Measurements from ENCODE around the gene TIMP2. TPM values are rescaled to one million over a fixed set of nuclear protein-coding genes. Genes with fewer than 3 reads are reported as not detected.
A peak's percentile ranks its signal among the peaks of the same experiment; 100 is the strongest.
"Not testable (repeated sequence)": the region's sequence is repeated elsewhere in the genome, so short reads cannot be mapped to it uniquely, and the experiment has no call there.

Gene TIMP2
- total RNA-seq, 2 donors from 2014 or later: 99.1 to 158 TPM

DNA sequence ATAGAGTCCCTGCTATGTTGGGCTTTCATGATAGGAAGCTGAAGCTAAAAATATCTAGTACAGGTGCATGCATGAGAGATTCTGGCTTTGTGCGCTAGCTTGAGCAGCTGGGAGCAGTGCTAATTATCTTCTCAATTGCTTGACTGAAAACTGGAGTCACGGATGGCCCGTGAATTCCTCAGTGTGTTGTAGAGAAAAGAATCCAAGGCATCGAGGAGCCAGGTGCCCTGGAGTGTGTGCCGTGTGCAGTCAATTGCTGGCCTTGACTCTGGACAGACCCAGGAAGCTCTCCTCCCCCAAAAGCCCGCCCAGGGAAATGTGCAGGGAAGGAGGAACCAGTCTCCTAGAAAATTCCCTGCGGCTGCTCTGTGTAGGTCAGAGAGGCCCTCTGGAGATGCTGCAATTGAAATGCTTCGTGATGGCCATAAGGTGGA is 40.3 kb upstream of the TIMP2 start:
- Histone ChIP-seq H3K36me3 (peaks cover 5% of the 10 kb centered on the region), H3K4me1 (peaks cover 0 to 18% of the 10 kb centered on the region in 2 donors), H3K4me3 (no peak overlapping the region), H3K9me3 (no peaks in the 10 kb centered on the region), H3K27ac (no peak overlapping the region), H3K27me3 (no peaks in the 10 kb centered on the region)
- TF ChIP-seq, protein P1, sequence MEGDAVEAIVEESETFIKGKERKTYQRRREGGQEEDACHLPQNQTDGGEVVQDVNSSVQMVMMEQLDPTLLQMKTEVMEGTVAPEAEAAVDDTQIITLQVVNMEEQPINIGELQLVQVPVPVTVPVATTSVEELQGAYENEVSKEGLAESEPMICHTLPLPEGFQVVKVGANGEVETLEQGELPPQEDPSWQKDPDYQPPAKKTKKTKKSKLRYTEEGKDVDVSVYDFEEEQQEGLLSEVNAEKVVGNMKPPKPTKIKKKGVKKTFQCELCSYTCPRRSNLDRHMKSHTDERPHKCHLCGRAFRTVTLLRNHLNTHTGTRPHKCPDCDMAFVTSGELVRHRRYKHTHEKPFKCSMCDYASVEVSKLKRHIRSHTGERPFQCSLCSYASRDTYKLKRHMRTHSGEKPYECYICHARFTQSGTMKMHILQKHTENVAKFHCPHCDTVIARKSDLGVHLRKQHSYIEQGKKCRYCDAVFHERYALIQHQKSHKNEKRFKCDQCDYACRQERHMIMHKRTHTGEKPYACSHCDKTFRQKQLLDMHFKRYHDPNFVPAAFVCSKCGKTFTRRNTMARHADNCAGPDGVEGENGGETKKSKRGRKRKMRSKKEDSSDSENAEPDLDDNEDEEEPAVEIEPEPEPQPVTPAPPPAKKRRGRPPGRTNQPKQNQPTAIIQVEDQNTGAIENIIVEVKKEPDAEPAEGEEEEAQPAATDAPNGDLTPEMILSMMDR (IDR thresholded peaks at IDR 0.05): no peak
- DNase-seq (ENCODE audit: low spot score): no peak

GRCh38 chr17:78963378-78963777 is 38.2 kb upstream of the TIMP2 start:
- Histone ChIP-seq H3K4me1 (peaks cover 0 to 12% of the 10 kb centered on the region in 2 donors), H3K27me3 (no peaks in the 10 kb centered on the region), H3K4me3 (no peak overlapping the region), H3K9me3 (no peaks in the 10 kb centered on the region), H3K36me3 (no peaks in the 10 kb centered on the region), H3K27ac (no peak overlapping the region)
- TF ChIP-seq, protein P1 (IDR thresholded peaks at IDR 0.05): no peak
- DNase-seq (ENCODE audit: low spot score): no peak

GRCh38 chr17:78962984-78963348 is 37.8 kb upstream of the TIMP2 start:
- not testable (repeated sequence) for H3K27ac ChIP-seq; DNase-seq (ENCODE audit: low spot score); H3K9me3 ChIP-seq; H3K36me3 ChIP-seq; H3K27me3 ChIP-seq; H3K4me3 ChIP-seq
- H3K4me1 ChIP-seq: peaks cover 0 to 12% of the 10 kb centered on the region in 2 donors

DNA sequence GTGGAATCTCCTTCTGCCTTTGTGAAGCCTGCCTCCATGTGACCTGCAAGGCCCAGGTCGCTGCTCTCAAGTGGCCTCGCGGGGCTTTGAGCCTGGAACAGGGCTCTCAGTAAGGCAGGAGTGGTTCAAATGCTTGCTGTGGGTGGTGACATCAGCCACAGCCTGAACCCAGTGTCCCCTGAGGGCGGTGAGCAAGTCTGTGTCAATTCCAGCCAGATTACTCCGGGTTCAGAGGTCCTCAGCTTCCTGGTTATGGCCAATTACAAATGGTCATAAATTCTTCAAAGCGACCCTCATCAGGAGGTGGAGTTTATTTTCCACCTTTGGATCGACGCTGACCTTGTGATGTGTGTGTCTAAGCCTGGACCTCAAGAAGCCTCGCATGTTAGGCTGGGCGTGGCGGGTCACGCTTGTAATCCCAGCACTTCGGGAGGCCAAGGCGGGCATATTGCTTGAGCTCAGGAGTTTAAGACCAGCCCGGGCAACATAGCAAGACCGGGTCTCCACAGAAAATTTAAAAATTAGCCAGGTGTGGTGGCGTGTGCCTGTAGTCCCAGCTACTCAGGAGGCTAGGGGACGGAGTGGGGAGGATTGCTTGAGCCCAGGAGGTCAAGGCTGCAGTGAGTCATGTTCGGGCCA is 37.3 kb upstream of the TIMP2 start:
- no peaks in the 10 kb centered on the region for H3K36me3 ChIP-seq

DNA sequence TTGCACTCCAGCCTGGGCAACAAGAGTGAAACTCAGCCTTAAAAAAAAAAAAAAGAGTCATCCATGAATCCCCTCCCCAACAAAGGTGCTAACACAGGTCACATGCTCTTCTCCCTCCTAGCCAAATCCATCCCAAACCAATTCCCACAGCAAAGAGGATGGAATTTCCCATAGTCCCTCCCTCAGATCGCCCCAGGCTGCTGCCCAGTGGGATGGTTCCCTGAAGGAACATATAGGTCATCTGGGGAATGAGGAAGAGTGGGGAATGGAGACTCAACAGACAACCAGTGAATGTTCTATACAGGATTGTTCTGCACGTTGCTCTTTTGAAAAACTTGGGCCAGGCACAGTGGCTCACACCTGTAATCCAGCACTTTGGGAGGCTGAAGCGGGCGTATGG is 36.4 kb upstream of the TIMP2 start:
- Histone ChIP-seq H3K9me3 (no peaks in the 10 kb centered on the region), H3K4me1 (peaks cover 0 to 12% of the 10 kb centered on the region in 2 donors), H3K27ac (peak overlapping the region in 1 of 2 donors; percentile 43), H3K36me3 (no peaks in the 10 kb centered on the region), H3K4me3 (no peak overlapping the region), H3K27me3 (no peaks in the 10 kb centered on the region)
- no peak for DNase-seq (ENCODE audit: low spot score)
- TF ChIP-seq, protein P1 (IDR thresholded peaks at IDR 0.05): no peak

More for the DNA sequence above, 37.3 kb upstream of the TIMP2 start:
- TF ChIP-seq, protein P1 (IDR thresholded peaks at IDR 0.05): no peak
- Histone ChIP-seq H3K4me3 (no peak overlapping the region), H3K4me1 (peaks cover 0 to 12% of the 10 kb centered on the region in 2 donors), H3K27ac (no peak overlapping the region), H3K9me3 (no peaks in the 10 kb centered on the region), H3K27me3 (no peaks in the 10 kb centered on the region)
- no peak for DNase-seq (ENCODE audit: low spot score)

DNA sequence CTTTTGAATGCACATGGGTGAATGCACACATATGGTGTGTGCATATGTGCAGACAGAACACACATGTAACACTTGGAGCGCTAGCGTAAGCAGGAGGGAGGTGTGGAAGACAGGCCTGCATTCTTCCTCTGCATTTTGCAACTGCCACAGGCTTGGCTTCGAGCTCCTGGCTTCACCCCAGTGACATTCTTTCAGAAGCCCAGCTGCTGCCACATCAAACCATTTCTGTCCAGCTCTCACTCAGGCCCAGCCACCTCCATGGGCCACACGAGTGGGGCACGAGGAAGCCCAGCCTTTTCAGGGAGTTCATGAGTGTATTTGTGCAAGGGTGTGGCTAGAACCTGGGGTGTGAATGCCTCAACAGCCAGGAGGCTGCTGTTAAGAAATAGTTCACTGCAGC is 35.7 kb upstream of the TIMP2 start:
- peak overlapping the region in 1 of 2 donors; percentile 43 for H3K27ac ChIP-seq
- TF ChIP-seq, protein P1 (IDR thresholded peaks at IDR 0.05): no peak

More for the DNA sequence above, 35.7 kb upstream of the TIMP2 start:
- H3K4me3 ChIP-seq: no peak overlapping the region
- H3K27me3 ChIP-seq: no peaks in the 10 kb centered on the region
- peaks cover 0 to 12% of the 10 kb centered on the region in 2 donors for H3K4me1 ChIP-seq
- peak; percentile 70 for DNase-seq (ENCODE audit: low spot score)
- no peaks in the 10 kb centered on the region for H3K9me3 ChIP-seq
- H3K36me3 ChIP-seq: no peaks in the 10 kb centered on the region

All from right atrium auricular region (tissue), 2 donors.